ENCODE measurements around the gene OLFML2B.
A peak's percentile ranks its signal among the peaks of the same experiment; 100 is the strongest.

Gene OLFML2B

GRCh38 chr1:162029157-162029556 lies 5.5 kb upstream of the OLFML2B start:
- Histone ChIP-seq H3K4me1 (peaks cover 13% of the 10 kb centered on the region), H3K9me3 (no peaks in the 10 kb centered on the region), H3K4me3 (ENCODE audit: low read depth, low read length) (peak overlapping the region; percentile 29), H3K27me3 (peaks cover 2% of the 10 kb centered on the region; the same call in 1 of the 2 replicates), H3K36me3 (no peaks in the 10 kb centered on the region)
- no peak for TF ChIP-seq CTCF (IDR thresholded peaks at IDR 0.05; ENCODE audit: low read depth, low read length)
- DNase-seq: peak; percentile 54

- TF ChIP-seq CTCF (IDR thresholded peaks at IDR 0.05; ENCODE audit: low read depth, low read length): no peak
Observed at GRCh38 chr1:162028726-162029125, 5.1 kb upstream of the OLFML2B start.

DNA sequence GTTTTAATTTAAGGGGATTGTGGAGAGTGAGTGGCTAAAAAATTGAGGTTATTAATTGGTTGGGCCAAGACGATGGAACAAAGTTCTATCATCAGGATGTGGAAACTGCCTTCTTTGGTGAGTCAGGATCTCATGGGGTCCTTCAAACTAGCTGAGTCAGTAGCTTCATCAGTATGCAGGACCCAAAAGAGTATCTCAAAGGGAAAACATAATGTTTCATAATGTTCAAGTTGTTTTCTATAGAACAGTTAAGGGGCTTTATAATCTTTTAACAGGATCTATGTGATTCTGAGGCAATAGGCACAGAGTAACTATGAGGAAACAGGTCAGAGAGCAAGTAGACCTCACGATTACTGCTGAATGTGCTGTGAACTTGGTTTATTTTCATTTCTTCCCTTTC lies 3.2 kb upstream of the OLFML2B start:
- TF ChIP-seq CTCF (IDR thresholded peaks at IDR 0.05; ENCODE audit: low read depth, low read length): no peak
- Histone ChIP-seq H3K27me3 (peaks cover 13% of the 10 kb centered on the region), H3K4me1 (peaks cover 13% of the 10 kb centered on the region), H3K9me3 (no peaks in the 10 kb centered on the region), H3K4me3 (ENCODE audit: low read depth, low read length) (no peak overlapping the region), H3K36me3 (no peaks in the 10 kb centered on the region)
- no peak for DNase-seq

More at GRCh38 chr1:162028726-162029125, 5.1 kb upstream of the OLFML2B start:
- H3K9me3 ChIP-seq: no peaks in the 10 kb centered on the region
- peak overlapping the region; percentile 29 for H3K4me3 ChIP-seq (ENCODE audit: low read depth, low read length)
- H3K36me3 ChIP-seq: no peaks in the 10 kb centered on the region
- peaks cover 13% of the 10 kb centered on the region for H3K4me1 ChIP-seq
- no peak for DNase-seq
- H3K27me3 ChIP-seq: peaks cover 3% of the 10 kb centered on the region; the same call in 1 of the 2 replicates

- Histone ChIP-seq H3K27me3 (peaks cover 13% of the 10 kb centered on the region), H3K4me1 (peaks cover 13% of the 10 kb centered on the region), H3K9me3 (no peaks in the 10 kb centered on the region), H3K4me3 (ENCODE audit: low read depth, low read length) (no peak overlapping the region), H3K36me3 (no peaks in the 10 kb centered on the region)
- TF ChIP-seq CTCF (IDR thresholded peaks at IDR 0.05; ENCODE audit: low read depth, low read length): no peak
- DNase-seq: no peak
Observed at GRCh38 chr1:162025541-162025940, 1.9 kb upstream of the OLFML2B start.

DNA sequence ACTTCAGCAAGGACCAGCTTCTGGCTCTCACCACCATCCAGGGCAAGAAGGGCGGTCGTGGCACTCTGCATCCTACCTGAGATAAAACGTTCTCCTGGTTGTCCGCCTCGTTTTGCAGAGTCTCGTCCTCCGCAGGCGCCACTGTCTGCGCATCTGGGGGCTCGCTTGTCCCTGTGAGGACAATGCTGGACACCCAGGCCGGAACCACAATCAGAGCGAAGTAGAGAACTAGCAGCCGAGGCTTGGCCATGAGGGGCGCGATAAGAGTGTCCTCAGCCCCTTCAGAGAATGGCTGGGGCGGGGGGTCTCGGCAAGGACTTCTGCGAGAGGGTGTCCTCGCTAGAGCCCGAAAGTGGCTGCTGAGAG lies 505 bp downstream of the OLFML2B start:
- Histone ChIP-seq H3K4me3 (ENCODE audit: low read depth, low read length) (peak overlapping the region; percentile 84), H3K4me1 (peaks cover 6% of the 10 kb centered on the region; the same call in 1 of the 2 replicates), H3K27me3 (peaks cover 13% of the 10 kb centered on the region), H3K36me3 (no peaks in the 10 kb centered on the region), H3K9me3 (no peaks in the 10 kb centered on the region)
- DNase-seq: no peak
- TF ChIP-seq CTCF (IDR thresholded peaks at IDR 0.05; ENCODE audit: low read depth, low read length): no peak

DNA sequence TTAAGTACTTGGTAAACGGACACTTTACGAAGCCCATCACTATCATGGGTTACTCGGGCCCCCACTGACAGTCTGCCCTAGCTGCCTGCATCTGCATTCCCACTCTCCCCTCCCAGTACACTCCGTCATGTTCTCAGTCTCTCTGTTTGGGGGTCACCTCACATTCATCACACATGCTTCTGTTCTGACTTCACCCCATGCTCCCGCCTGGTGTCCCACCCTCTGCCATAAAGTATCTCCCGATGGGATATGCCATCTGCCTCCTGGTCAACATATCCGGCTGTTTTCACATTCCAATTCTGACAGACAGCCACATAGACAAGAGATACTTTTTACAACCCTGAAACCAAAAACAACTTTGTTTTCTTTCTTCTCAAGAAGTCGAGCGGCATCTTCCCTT lies 1.0 kb downstream of the OLFML2B start:
- peaks cover 13% of the 10 kb centered on the region for H3K27me3 ChIP-seq
- H3K9me3 ChIP-seq: no peaks in the 10 kb centered on the region
- no peak overlapping the region for H3K4me3 ChIP-seq (ENCODE audit: low read depth, low read length)
- DNase-seq: no peak
- H3K36me3 ChIP-seq: no peaks in the 10 kb centered on the region
- H3K4me1 ChIP-seq: peaks cover 6% of the 10 kb centered on the region; the same call in 1 of the 2 replicates
- no peak for TF ChIP-seq CTCF (IDR thresholded peaks at IDR 0.05; ENCODE audit: low read depth, low read length)
